ENCODE data around the gene DPH7.

DNA sequence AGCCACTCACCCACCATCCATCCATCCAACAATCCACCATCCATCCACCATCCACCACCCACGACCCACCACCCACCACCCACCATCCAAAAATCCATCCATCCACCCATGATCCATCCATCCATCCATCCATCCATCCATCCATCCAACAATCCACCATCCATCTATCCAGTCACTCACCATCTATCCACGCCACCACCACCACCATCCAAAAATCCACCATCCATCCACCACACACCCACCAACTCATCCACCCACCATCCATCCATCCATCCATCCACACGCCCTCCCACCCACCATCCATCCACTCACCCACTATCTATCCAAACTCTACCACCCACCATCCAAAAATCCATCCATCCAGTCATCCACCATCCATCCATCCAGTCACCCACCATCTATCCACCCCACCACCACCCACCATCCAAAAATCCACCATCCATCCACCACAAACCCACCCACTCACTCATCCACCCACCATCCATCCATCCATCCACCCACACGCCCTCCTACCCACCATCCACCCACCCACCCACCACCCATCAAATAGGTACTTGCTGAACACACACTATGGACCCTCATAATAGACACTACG, 9.0 kb downstream of the DPH7 start:
- TF ChIP-seq POLR2A (IDR thresholded peaks at IDR 0.05): no peak
- TF ChIP-seq, protein P1, sequence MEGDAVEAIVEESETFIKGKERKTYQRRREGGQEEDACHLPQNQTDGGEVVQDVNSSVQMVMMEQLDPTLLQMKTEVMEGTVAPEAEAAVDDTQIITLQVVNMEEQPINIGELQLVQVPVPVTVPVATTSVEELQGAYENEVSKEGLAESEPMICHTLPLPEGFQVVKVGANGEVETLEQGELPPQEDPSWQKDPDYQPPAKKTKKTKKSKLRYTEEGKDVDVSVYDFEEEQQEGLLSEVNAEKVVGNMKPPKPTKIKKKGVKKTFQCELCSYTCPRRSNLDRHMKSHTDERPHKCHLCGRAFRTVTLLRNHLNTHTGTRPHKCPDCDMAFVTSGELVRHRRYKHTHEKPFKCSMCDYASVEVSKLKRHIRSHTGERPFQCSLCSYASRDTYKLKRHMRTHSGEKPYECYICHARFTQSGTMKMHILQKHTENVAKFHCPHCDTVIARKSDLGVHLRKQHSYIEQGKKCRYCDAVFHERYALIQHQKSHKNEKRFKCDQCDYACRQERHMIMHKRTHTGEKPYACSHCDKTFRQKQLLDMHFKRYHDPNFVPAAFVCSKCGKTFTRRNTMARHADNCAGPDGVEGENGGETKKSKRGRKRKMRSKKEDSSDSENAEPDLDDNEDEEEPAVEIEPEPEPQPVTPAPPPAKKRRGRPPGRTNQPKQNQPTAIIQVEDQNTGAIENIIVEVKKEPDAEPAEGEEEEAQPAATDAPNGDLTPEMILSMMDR (IDR thresholded peaks at IDR 0.05): no peak
- no peak for TF ChIP-seq POLR2AphosphoS5 (IDR thresholded peaks at IDR 0.05)
- no peak for TF ChIP-seq EP300 (IDR thresholded peaks at IDR 0.05)

Data from sigmoid colon (tissue), 4 donors.